ENCODE measurements around the gene GOLPH3.
A peak's percentile ranks its signal among the peaks of the same experiment; 100 is the strongest.
"Not testable (repeated sequence)": the region's sequence is repeated elsewhere in the genome, so short reads cannot be mapped to it uniquely, and the experiment has no call there.

GOLPH3 gene

DNA sequence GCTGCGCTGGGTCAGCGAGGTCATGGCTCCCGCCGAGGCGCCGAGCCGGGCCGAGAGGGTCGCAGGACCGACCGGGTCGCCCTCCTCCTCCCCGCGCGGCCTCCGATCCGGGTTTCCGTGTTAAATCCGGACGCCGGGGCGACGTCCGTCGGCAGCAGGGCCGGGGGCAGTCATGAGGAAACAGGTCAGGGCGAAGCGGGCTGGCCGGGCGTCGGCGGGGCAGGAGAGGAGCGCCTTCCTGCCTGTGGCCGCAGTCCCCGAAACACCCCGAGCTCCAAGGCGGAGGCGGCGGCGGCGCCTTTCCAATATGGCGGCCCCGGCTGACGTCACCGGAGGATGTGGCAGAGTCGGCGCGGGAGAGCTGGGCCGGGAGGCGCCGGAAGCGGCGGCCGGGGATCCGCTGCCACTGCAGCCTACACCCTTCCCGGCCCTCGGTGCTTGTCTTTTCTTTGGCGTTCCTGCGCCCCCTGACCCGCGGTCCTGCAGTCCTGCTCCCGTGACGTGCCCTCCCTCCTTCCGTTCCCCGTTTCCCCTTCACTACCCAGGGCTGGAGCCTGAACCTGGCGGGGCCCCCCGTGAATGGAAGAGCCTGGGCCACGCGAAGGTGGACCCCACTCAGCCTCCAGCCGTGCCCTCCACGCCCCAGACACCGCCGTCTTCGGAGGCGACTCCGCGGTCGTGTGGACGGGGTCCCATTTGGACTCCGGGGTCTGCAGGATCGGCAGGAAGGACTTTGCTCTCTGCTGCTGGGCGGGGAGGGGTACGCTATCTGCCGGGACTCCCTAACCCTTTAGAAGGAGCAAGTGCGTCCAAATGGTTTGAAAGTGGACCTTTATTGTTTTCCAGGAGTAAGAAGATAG lies at the start of gene GOLPH3:
Gene GOLPH3 (minus strand): TSS at position 309 of the 860 bp plus-strand sequence. CDS start 285 bp downstream, at position 24.
- DNase-seq (ENCODE audit: low read depth, low spot score): peak; percentile 82

DNA sequence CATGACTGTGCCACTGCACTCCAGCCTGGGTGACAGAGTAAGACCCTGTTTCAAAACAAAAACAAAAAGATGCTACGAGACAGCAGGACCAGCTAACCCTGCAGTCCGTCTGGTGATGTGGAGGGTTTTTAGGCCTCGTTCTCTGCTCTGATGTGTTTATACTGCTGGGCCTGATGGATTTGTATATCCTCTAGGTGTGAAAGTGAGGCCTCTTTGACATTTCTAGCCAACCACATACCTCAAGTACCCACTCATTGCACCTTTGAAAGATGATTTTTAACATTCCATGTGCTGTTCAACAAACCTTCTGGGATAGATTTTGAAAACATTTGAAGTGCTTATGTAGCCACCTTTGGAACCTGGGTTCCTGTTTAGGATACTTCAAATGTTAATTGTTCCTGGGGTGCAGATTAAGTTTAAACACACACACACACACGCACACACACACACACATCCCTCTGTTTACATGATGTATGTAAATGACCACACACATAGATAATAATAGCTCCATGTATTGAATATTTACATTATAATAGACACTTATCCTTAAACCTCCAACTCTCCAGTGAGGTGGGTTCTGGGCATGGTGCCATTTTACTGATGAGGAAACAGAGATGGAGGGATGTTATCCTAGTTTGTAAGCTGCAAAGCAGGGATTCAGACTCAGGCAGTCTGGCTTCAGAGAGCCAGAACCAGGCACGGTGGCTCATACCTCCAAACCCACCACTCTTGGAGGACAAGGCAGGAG lies 48.8 kb upstream of the GOLPH3 start:
- DNase-seq (ENCODE audit: low read depth, low spot score): no peak

DNA sequence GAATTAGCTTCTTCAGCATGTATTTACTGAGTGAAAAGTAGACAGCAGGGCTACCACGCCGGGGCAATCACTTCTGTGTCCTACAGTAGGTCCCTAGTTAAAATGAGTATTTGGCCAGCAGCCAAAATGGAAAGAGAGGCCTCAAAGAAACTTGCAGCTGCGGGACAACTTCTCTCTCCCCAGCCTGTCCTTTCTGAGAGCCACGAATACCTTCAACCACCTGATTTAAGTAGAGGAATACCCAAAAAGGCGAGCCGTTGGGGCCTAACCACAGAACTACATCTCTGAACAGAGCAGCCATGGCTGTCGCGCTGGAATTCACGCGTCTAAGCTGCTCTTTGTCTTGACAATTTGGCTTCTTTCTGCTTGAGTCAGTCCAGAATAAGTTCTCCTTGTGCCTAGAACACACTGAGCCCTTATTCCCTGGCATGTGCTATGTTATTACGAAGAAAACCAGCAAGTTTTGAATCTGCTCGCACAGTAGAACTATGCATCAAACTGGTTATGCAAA lies 43.8 kb upstream of the GOLPH3 start:
- DNase-seq (ENCODE audit: low read depth, low spot score): no peak

DNA sequence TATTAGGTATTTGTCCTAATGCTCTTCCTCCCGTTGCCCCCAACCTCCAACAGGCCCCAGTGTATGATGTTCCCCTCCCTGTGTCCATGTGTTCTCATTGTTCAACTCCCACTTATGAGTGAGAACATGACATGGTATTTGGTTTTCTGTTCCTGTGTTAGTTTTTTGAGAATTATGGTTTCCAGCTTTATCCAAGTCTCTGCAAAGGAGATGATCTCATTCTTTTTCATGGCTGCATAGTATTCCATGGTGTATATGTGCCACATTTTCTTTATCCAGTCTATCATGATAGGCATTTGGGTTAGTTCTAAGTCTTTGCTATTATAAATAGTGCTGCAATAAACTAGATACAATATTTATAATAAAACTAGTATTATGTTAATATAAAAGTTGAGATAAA lies 40.2 kb upstream of the GOLPH3 start:
- not testable (repeated sequence) for DNase-seq (ENCODE audit: low read depth, low spot score)

DNA sequence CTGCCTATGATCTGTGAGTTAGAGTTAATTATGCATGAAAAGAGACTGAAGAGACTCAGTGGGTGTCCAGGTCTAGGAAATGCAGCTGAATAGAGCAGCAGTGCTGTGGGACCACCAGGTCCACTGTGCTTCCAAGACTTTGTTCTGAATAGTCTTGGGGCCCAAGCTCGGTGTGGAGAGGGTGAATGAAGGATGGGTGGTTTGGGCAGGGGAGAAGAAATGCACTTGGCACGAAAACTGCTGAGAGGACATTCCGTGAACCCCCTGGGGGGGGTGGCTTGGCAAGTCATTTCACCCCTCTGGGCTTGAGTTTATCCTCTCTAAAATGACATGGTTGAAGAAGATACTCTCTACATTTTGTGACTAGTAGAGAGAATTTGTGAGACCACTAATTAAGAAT lies 36.0 kb upstream of the GOLPH3 start:
- no peak for DNase-seq (ENCODE audit: low read depth, low spot score)

DNA sequence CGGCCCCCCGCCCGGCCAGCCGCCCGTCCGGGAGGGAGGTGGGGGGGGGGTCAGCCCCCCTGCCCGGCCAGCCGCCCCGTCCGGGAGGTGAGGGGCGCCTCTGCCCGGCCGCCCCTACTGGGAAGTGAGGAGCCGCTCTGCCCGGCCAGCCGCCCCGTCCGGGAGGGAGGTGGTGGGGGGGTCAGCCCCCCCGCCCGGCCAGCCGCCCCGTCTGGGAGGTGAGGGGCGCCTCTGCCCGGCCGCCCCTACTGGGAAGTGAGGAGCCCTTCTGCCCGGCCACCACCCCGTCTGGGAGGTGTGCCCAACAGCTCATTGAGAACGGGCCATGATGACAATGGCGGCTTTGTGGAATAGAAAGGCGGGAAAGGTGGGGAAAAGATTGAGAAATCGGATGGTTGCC lies 34.7 kb upstream of the GOLPH3 start:
- not testable (repeated sequence) for DNase-seq (ENCODE audit: low read depth, low spot score)

DNA sequence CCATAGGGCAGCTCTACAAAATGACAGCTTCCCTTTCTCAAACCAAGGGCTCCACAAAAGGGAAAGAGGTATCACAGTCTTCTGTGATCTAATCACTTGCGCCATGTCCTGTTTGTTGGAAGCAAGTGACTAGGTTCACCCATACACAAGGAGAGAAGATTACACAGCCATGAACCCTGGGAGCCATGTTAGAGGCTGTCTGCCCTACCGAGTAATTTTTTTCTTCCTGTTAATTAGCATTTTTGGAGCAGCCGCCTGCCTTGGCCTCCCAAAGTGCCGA lies 33.2 kb upstream of the GOLPH3 start:
- no peak for DNase-seq (ENCODE audit: low read depth, low spot score)

DNA sequence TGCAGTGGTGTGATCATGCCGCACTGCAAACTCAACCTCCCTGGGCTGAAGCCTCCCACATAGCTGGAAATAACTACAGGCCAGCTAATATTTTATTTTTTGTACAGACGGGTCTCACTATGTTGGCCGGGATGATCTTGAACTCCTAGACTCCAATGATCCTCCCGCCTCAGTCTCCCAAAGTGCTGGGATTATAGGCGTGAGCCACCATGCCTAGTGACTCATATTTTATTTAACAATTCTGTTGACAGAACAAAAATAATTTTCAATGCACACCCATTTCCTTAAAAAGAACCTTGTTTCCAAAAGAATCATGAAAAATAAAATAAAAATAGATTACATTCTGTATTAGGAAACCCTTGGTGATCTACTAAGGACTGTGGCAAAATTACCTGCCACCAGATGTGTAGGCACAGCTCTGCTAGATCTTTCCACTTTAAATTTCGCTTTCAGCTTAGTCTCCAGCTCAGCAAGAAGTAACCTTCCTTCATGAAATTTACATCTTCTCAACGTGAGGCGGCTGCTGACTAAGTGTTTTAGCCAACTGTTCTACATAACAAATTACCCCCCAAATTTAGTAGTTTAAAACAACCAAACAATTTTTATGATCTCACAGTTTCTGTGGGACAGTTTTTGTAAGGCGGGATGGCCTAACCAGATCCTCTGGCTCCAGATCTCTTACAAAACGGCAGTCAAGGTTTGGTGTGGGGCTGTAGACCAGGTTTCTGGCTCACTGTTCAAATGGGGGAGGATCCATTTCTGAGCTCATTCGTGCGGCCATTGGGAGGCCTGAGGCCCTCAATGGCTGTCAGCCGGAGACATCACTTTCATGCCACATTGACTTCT lies 32.6 kb upstream of the GOLPH3 start:
- no peak for DNase-seq (ENCODE audit: low read depth, low spot score)

DNA sequence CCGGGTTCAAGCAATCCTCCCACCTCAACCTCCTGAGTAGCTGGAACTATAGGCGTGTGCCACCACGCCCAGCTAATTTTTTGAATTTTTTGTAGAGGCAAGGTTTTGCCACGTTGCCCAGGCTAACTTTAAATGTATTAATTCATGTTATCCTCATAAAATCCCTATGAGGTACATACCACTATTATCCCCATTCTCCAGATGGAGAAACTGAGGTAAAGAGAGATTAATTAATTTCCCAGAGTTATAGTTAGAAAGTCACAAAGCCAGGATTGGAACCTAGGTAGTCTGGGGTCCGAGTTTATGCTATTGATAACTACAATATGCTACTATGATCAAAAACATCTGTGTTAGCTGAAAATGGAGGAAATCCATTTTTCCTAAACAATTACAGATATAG lies 31.9 kb upstream of the GOLPH3 start:
- no peak for DNase-seq (ENCODE audit: low read depth, low spot score)

DNA sequence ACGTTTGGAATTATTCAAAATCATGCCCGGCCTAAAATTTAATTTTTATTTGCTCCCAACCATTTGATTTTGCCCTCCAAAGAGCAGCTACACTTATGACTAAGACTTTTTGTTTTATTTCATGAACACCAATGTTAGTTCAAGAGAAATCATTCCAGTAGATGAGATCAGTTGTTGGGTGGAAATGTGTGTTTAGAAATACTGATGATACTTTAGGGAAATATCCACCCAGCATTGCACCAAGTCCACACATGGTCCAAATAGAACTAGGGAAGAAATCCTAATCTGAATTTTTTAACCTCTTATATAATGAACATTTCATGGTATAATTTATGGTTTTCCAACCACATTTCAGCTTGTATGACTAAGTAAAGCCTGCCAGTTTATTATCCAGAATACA lies 28.3 kb upstream of the GOLPH3 start:
- DNase-seq (ENCODE audit: low read depth, low spot score): no peak

DNA sequence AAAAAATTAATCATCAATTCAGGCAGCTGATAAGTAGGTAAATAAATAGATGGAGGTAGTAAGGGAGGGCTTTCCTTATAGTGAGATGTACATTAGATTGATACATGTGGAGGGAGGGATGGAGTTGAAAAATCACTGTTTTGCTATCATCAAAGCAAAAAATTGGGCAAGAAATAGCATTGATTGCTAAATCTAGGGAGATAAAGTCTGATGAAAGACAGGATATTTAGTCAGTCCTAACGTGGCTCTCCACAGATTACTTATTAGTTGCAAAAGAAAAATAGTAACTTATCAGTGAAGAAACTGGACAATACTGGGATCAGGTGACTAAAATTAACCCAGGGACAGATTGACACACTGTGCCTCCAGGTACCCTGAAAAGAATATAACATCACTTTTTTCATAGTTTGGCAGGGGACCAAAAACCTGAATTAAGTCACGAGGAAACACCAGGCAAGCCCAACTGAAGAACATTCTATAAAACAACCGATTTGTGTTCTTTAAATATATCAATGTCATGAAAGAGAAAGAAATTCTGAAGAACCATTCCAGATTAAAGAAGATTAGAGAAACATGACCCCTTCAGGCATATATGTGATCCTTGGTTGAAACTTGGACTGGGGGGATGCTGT lies 27.1 kb upstream of the GOLPH3 start:
- DNase-seq (ENCODE audit: low read depth, low spot score): no peak

DNA sequence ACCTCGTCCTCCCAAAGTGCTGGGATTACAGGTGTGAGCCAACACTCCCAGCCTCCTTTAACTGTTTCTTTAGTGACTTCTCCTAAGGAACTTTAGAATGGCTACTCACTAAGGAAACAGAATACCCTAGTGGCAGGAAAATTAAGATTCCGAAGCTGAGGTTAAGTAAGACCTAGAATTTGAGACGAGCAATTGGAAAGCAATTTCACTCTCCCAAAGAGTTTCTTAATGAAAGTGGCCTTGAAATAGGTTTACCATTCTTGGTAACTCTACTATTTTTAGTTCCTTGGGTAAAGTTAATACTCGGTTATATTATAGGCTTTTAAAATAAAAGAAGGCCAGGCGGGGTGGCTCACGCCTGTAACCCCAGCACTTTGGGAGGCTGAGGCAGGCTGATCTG lies 22.9 kb upstream of the GOLPH3 start:
- DNase-seq (ENCODE audit: low read depth, low spot score): no peak

DNA sequence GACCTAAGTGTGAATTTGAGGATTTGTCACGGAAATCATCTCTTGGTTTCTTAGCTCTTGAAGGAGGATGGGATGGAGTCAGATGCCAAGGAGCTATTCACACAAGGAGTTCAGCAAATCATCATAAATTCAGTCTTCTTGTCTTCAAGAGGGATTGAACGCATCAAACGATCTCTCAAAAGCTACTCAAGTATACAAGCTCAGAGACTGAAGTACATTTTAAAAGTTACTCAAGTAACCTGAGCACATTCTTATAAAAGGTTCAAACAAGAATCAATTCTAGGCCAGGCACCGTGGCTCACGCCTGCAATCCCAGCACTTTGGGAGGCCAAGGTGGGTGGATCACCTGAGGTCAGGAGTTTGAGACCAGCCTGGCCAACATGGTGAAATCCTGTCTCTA lies 21.1 kb upstream of the GOLPH3 start:
- DNase-seq (ENCODE audit: low read depth, low spot score): no peak

DNA sequence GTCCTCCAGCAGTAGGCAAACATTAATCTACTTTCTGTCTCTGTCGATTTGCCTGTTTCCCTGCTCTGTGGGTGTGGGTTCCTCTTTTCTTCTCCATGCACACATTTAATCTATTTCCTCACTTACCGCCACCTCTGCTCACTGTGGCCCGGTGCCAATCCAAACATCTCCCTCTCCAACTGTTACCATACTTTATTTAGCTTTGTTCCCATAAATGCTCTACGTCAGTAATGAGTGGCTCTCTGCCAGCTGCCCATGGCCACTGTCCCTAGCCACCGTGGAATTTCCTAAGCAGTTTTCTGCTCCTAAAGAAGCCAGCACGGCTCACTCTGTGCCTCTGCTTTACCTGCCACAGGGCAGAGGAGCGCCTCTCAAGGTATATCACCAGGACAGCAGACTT lies 19.5 kb upstream of the GOLPH3 start:
- DNase-seq (ENCODE audit: low read depth, low spot score): no peak

DNA sequence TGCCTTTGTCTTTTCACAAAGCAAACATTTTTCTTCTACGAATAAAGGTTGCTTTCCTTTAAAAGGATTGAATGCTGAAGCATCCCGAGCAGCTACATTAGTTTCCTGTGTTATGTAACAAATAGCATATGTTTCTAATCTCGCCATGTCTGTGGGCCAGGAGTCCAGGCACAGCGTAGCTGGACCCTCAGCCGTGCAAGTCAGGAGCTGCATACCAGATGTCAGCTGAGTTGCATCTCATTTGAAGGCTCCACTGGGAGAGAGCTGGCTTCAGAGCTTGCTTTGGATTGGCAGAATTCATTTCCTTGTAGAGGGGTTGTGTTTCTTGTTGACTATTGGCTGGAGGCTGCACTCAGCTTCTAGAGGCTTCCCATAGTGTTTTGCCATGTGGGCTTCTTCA lies 16.0 kb upstream of the GOLPH3 start:
- no peak for DNase-seq (ENCODE audit: low read depth, low spot score)

DNA sequence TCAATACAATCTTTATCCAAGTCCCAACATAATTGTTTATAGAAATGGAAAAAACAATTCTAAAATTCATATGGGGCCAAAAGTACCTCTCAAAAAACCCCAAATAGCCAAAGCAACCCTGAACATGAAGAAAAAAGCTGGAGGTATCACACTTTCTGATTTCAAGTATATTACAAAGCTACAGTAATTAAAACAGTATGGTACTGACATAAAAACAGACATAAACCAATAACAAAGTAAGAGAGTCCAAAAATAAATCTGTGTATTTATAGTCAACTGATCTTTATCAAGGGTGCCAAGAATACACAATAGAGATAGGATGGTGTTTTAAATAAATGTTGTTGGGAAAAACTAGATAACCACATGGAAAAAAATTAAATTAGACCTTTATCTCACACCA lies 13.6 kb upstream of the GOLPH3 start:
- DNase-seq (ENCODE audit: low read depth, low spot score): no peak

DNA sequence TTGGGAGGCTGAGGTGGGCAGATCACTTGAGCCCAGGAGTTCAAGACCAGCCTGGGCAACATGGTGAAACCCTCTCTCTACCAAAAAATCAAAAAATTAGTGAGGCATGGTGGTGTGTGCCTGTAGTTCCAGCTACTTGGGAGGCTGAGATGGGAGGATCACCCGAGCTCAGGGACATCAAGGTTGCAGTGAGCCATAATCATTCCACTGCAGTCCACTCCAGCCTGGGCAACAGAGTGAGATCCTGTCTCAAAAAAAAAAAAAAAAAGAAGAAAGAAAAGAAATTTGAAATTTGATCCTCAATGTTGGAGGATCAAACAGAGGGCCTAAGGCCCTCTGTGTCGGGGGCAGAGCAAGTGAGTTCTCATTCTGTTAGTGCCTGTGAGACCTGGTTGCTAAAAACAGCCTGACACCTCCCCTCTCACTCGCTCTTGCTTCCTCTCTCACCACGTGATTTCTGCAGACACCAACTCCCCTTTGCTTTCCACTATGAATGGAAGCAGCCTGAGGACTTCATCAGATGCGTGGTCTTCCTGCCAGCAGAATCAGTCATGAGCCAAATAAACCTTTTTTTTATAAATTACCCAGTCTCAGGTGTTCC lies 8.4 kb upstream of the GOLPH3 start:
- DNase-seq (ENCODE audit: low read depth, low spot score): no peak

DNA sequence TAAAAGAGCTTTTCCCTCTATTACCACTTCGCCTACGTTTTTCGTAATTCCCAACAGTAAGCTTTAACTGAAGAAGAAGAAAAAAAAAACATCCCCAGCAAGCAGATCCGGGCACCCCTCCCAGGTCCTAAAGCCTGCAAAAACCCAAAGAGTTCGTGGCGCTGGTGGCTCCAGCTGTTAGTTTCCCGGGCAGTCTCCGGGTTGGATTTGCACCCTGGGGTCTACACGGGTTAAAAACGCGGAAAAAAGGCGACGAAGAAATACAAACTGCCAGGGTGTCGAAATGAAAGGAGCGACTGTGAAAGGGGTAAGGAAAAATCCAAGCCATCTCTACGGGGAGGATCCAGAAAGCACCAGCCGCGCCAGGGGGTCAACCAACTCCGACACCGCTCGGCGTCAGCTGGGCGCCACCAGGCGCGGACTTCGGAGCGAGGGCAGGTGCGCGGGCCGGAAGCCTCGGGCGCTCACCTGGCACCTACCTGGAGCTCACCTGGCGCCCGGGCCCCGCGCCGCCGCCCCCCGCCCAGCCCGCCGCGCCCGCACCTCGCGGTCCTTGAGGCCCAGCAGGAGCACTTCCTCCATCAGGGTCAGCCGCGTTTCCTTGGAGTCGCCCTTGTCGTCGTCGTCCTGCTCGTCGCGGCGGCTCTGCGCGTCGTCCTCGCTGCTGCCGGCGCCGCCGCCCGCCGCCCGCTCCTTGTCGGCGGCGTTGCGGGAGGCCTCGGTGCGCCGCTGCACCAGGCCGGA lies 680 bp downstream of the GOLPH3 start:
- no peak for DNase-seq (ENCODE audit: low read depth, low spot score)

DNA sequence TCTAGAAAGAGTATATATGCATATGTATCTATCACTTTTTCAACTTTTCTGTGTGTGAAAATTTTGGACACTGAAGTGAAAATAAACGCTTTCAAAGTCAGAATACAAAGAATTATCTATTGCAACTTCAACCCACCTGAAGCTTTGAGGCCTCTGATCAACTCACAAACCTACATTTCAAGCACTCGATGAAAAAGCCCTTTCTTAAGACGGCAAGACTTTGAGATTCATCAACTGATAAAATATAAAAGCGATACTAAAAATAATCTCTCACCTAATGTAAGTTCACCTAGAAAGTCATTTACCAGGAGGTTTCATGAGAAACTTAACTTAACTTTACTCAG lies 1.2 kb downstream of the GOLPH3 start:
- no peak for DNase-seq (ENCODE audit: low read depth, low spot score)

DNA sequence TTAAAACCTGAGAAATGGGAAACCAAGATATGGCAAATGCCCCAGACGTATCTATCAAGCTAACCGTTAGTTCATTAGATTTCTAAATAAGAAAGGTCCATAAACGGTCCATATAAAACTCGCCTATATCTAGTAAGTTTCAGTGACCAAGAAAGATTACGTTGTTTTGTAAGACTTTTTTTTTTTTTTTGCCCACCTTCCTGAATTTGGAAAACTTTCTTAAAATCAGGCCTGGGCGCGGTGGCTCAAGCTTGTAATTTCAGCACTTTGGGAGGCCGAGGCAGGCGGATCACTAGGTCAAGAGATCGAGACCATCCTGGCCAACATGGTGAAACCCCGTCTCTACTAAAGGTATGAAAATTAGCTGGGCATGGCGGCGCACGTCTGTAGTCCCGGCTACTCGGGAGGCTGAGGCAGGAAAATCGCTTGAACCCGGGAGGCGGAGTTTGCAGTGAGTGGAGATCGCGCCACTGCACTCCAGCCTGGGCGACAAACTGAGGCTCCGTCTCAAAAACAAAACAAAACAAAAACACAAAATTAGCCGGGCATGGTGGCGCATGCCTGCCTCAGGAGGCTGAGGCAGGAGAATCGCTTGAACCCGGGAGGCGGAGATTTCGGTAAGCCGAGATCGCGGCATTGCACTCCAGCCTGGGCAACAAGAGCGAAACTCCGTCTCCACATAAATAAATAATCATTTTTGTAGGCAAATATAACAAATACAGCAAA lies 1.8 kb downstream of the GOLPH3 start:
- not testable (repeated sequence) for DNase-seq (ENCODE audit: low read depth, low spot score)
